Left renal cortex interstitium (tissue), 4 donors: ENCODE measurements around the gene DAP. TPM values are rescaled to one million over a fixed set of nuclear protein-coding genes. Genes with fewer than 3 reads are reported as not detected.

ENCODE experiments used
- DNase-seq, 4 donors: peaks; one replicate each; pipeline ENCODE4 v3.0.0-alpha.2; 2013; ENCODE audit warnings: low read depth in 4 of 4, low spot score in 2 of 4, missing footprints in 1 of 4
- polyA plus RNA-seq, 4 donors: library from polyadenylated mRNA; unstranded; fragments of 120-200 nt; gene quantifications; one replicate each; pipeline ENCODE4 v1.2.1, GENCODE V29; 2013; ENCODE audit not compliant: insufficient read length in 4 of 4

DAP gene
- polyA plus RNA-seq, 4 donors = 98.3 to 140 (median 126) TPM

- DNase-seq = no peak
These were observed 65.1 kb downstream of the DAP start for GRCh38 chr5:10695759-10696543.

- DNase-seq = peak in 3 of 4 donors; percentile 36 to 61 (median 55)
These were observed 65.9 kb downstream of the DAP start for GRCh38 chr5:10695055-10695649.

GRCh38 chr5:10691826-10692785, 68.9 kb downstream of the DAP start:
- no peak for DNase-seq

- no peak for DNase-seq
These were observed 70.3 kb downstream of the DAP start for GRCh38 chr5:10690460-10691440.

GRCh38 chr5:10689391-10690081, 71.5 kb downstream of the DAP start:
- DNase-seq = no peak

- DNase-seq = no peak
These were observed 72.3 kb downstream of the DAP start for GRCh38 chr5:10688651-10689171.

- no peak for DNase-seq
These were observed 74.1 kb downstream of the DAP start for GRCh38 chr5:10686890-10687289.

- DNase-seq = no peak
These were observed 75.9 kb downstream of the DAP start for GRCh38 chr5:10685115-10685521.

GRCh38 chr5:10684303-10685086, 76.5 kb downstream of the DAP start:
- no peak for DNase-seq

GRCh38 chr5:10682801-10683525, 78.1 kb downstream of the DAP start:
- DNase-seq = no peak

GRCh38 chr5:10681731-10682679, 79.0 kb downstream of the DAP start:
- DNase-seq = no peak

GRCh38 chr5:10680876-10681481, 80.1 kb downstream of the DAP start:
- no peak for DNase-seq

GRCh38 chr5:10679336-10679988, 81.6 kb downstream of the DAP start:
- no peak for DNase-seq

GRCh38 chr5:10678244-10678643, 82.8 kb downstream of the DAP start:
- no peak for DNase-seq

GRCh38 chr5:10677533-10677932, 83.5 kb downstream of the DAP start:
- DNase-seq = no peak

- DNase-seq = no peak
These were observed 84.1 kb downstream of the DAP start for GRCh38 chr5:10676946-10677345.
